Stimulated activated CD4-positive, alpha-beta T cell treated with anti-CD3 and anti-CD28 coated beads, Interleukin-12 subunit alpha, Interleukin-12 subunit beta, amount 100 ng/mL, for 4 hours (primary cell): ENCODE results near the gene XRCC3.
"Not testable (repeated sequence)": the region's sequence is repeated elsewhere in the genome, so short reads cannot be mapped to it uniquely, and the experiment has no call there.

Experiments used
- DNase-seq: peaks from one replicate; pipeline ENCODE4 v3.0.0-alpha.2; 2020

The XRCC3 gene

GRCh38 chr14:103705118-103705503 is 10.1 kb downstream of the XRCC3 start:
- no peak for DNase-seq

- DNase-seq, result no peak
Measured at GRCh38 chr14:103704708-103705107, 10.5 kb downstream of the XRCC3 start.

GRCh38 chr14:103703433-103704385 is 11.5 kb downstream of the XRCC3 start:
- DNase-seq, result no peak

- DNase-seq, result no peak
Measured at GRCh38 chr14:103702497-103703432, 12.5 kb downstream of the XRCC3 start.

GRCh38 chr14:103702095-103702494 is 13.2 kb downstream of the XRCC3 start:
- no peak for DNase-seq

- DNase-seq, result no peak
Measured at GRCh38 chr14:103700753-103701490, 14.3 kb downstream of the XRCC3 start.

GRCh38 chr14:103699901-103700752 is 15.1 kb downstream of the XRCC3 start:
- DNase-seq, result no peak

GRCh38 chr14:103699261-103699661 is 16.0 kb downstream of the XRCC3 start:
- DNase-seq, result no peak

- DNase-seq, result no peak
Measured at GRCh38 chr14:103698380-103699260, 16.6 kb downstream of the XRCC3 start.

GRCh38 chr14:103697603-103698379 is 17.5 kb downstream of the XRCC3 start:
- no peak for DNase-seq

GRCh38 chr14:103697206-103697602 is 18.0 kb downstream of the XRCC3 start:
- DNase-seq, result no peak

GRCh38 chr14:103696466-103697071 is 18.7 kb downstream of the XRCC3 start:
- no peak for DNase-seq

GRCh38 chr14:103696070-103696402 is 19.2 kb downstream of the XRCC3 start:
- DNase-seq, result no peak

GRCh38 chr14:103695296-103696069 is 19.8 kb downstream of the XRCC3 start:
- no peak for DNase-seq

GRCh38 chr14:103694572-103695026 is 20.7 kb downstream of the XRCC3 start:
- DNase-seq, result no peak

- DNase-seq, result no peak
Measured at GRCh38 chr14:103693515-103693914, 21.7 kb downstream of the XRCC3 start.

GRCh38 chr14:103692871-103693270 is 22.4 kb downstream of the XRCC3 start:
- DNase-seq, result no peak

GRCh38 chr14:103692159-103692558 is 23.1 kb downstream of the XRCC3 start:
- DNase-seq, result no peak

- not testable (repeated sequence) for DNase-seq
Measured at GRCh38 chr14:103691655-103692054, 23.6 kb downstream of the XRCC3 start.
